ENCODE results near the gene GANAB.
"Not testable (repeated sequence)": the region's sequence is repeated elsewhere in the genome, so short reads cannot be mapped to it uniquely, and the experiment has no call there.

Gene GANAB

GRCh38 chr11:62645946-62646824 lies at the start of gene GANAB:
GANAB (minus strand) TSS chr11:62646613; CDS start chr11:62646599, 14 bp downstream.
- Histone ChIP-seq H3K4me2 (ENCODE audit: low read depth, low read length, poor library complexity, severe bottlenecking) (peak within 1 kb of the TSS; percentile 64), H3K4me3 (ENCODE audit: low read length, poor library complexity, severe bottlenecking) (peak within 1 kb of the TSS; percentile 86), H3K9me3 (ENCODE audit: insufficient read depth, low read depth, low read length) (no peaks in the 10 kb centered on the region), H2AFZ (ENCODE audit: low read length) (peak within 1 kb of the TSS; percentile 51), H3K79me2 (ENCODE audit: insufficient read depth, low read length) (peaks cover 57% of the 10 kb centered on the region), H3K4me1 (ENCODE audit: insufficient read depth, low read length, poor library complexity, severe bottlenecking) (peaks cover 14% of the 10 kb centered on the region), H4K20me1 (ENCODE audit: insufficient read depth, low read length, poor library complexity, severe bottlenecking) (peaks cover 23% of the 10 kb centered on the region), H3K9me2 (replicated peaks; ENCODE audit: low read depth, low read length) (no peaks in the 10 kb centered on the region), H3K27me3 (ENCODE audit: insufficient read depth, low read length, poor library complexity, severe bottlenecking) (no peaks in the 10 kb centered on the region), H3F3A (ENCODE audit: low read depth) (no peaks in the 10 kb centered on the region), H3K9ac (ENCODE audit: low read depth, low read length, poor library complexity, severe bottlenecking) (peak within 1 kb of the TSS; percentile 94), H3K36me3 (ENCODE audit: insufficient read depth, low read length) (peaks cover 4% of the 10 kb centered on the region; the same call in 1 of the 2 replicates)
- TF ChIP-seq CTCF (conservative IDR thresholded peaks at IDR 0.05; ENCODE audit: low read length) (no peak), EZH2phosphoT487 (IDR thresholded peaks at IDR 0.05; ENCODE audit: borderline replicate concordance) (no peak)

GRCh38 chr11:62694455-62695167 lies 48.2 kb upstream of the GANAB start:
- Histone ChIP-seq H3K4me1 (ENCODE audit: insufficient read depth, low read length, poor library complexity, severe bottlenecking) (no peaks in the 10 kb centered on the region), H3K36me3 (ENCODE audit: insufficient read depth, low read length) (peaks cover 44% of the 10 kb centered on the region; the same call in 1 of the 2 replicates), H3F3A (ENCODE audit: low read depth) (no peaks in the 10 kb centered on the region), H3K4me2 (ENCODE audit: low read depth, low read length, poor library complexity, severe bottlenecking) (no peak overlapping the region), H3K9me3 (ENCODE audit: insufficient read depth, low read depth, low read length) (no peaks in the 10 kb centered on the region), H3K4me3 (ENCODE audit: low read length, poor library complexity, severe bottlenecking) (no peak overlapping the region), H3K9ac (ENCODE audit: low read depth, low read length, poor library complexity, severe bottlenecking) (no peak overlapping the region), H2AFZ (ENCODE audit: low read length) (no peak overlapping the region), H3K9me2 (replicated peaks; ENCODE audit: low read depth, low read length) (no peaks in the 10 kb centered on the region), H3K27me3 (ENCODE audit: insufficient read depth, low read length, poor library complexity, severe bottlenecking) (no peaks in the 10 kb centered on the region), H4K20me1 (ENCODE audit: insufficient read depth, low read length, poor library complexity, severe bottlenecking) (no peaks in the 10 kb centered on the region), H3K79me2 (ENCODE audit: insufficient read depth, low read length) (no peaks in the 10 kb centered on the region)
- TF ChIP-seq EZH2phosphoT487 (IDR thresholded peaks at IDR 0.05; ENCODE audit: borderline replicate concordance) (no peak), CTCF (conservative IDR thresholded peaks at IDR 0.05; ENCODE audit: low read length) (peak; percentile 91)

- H3K4me1 ChIP-seq (ENCODE audit: insufficient read depth, low read length, poor library complexity, severe bottlenecking); H3K9me2 ChIP-seq (replicated peaks; ENCODE audit: low read depth, low read length); H3K79me2 ChIP-seq (ENCODE audit: insufficient read depth, low read length); H2AFZ ChIP-seq (ENCODE audit: low read length); H3K4me3 ChIP-seq (ENCODE audit: low read length, poor library complexity, severe bottlenecking); H4K20me1 ChIP-seq (ENCODE audit: insufficient read depth, low read length, poor library complexity, severe bottlenecking); H3K4me2 ChIP-seq (ENCODE audit: low read depth, low read length, poor library complexity, severe bottlenecking); H3K9ac ChIP-seq (ENCODE audit: low read depth, low read length, poor library complexity, severe bottlenecking); H3K27me3 ChIP-seq (ENCODE audit: insufficient read depth, low read length, poor library complexity, severe bottlenecking); H3K9me3 ChIP-seq (ENCODE audit: insufficient read depth, low read depth, low read length); H3F3A ChIP-seq (ENCODE audit: low read depth): not testable (repeated sequence)
- H3K36me3 ChIP-seq (ENCODE audit: insufficient read depth, low read length), result peaks cover 44% of the 10 kb centered on the region; the same call in 1 of the 2 replicates
These were observed 47.2 kb upstream of the GANAB start for GRCh38 chr11:62693624-62694023.
